ENCODE data around the gene SLIT2.

The SLIT2 gene

GRCh38 chr4:20265726-20266125 lies 14.0 kb downstream of the SLIT2 start:
- DNase-seq = no peak

DNA sequence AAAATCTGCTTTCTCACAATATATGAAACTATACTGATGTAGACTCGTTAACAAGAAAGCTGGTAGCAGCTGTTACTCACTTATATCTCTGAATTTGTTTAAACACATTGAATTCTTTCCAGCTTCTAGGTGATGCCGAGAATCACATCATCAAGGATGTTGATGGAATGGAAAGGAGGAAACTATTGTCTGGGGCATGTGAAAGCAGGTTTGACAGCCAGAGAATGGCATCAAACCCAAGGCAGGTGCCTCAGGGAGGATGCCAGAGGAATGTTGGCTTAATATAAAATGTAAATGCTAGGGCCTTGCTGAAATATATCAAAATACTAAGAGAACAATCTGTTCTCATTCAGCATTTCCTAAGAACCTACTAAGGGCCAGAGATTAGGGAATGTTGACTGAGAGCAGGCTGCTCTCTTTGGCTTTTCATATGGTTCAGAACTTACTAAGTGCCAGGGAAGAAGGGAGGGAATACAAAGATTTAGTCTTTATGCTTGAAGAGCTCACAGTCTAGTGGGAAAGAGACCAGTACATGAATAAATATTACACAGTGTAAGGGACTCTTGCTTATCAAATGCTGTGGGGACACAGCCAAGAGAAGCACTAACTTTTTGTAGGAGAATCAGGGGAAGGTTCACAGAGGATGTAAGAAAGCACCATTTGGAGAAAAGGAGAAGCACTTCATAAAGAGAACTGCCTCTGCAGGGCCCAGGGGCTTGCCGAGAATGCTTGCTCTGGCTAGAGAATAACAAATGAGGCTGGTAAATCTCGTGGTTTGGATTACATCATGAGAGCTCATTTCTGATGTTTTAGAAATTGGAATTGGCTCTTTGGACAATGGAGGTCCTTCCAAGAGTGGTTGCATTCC lies 14.7 kb downstream of the SLIT2 start:
- peak; percentile 23 for DNase-seq

- no peak for DNase-seq
These were observed 16.3 kb downstream of the SLIT2 start for GRCh38 chr4:20268028-20268427.

DNA sequence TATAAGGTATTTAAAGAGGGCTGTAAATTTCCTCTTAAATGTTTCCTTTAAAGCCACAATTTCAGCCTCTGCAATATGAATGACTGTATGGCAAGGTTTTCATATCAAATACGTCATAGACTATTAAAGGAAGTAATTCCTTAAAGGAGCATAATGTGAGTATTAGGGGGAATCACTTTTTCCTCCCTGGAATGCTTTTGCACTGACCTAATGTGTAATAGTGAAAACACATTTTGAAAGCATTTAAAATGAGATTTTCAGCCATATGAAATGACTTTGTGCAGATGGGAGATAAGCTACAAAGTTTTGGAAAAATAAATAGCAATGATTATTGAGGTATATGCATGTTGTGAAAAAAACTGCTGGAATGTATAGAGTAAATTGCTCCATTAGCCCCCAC lies 17.6 kb downstream of the SLIT2 start:
- DNase-seq = no peak

DNA sequence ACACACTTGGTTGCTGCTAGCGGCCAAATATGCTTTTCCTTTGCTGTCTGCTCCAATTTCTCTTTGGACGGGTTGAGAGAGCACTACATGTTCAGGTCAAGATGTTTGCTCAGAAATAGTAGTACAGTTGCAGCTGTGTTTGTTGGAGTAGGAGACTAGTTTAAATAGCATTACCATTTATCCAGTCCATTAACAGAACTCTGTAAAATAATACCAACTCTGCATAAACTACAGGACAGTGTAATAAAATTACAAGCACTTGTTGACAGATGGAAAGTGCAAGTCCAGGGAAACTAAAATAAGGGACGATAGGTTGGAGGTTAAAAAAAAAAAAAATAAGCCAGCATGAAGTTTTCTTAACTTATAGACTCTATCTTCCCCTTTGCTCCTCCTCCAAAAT lies 20.2 kb downstream of the SLIT2 start:
- no peak for DNase-seq

DNA sequence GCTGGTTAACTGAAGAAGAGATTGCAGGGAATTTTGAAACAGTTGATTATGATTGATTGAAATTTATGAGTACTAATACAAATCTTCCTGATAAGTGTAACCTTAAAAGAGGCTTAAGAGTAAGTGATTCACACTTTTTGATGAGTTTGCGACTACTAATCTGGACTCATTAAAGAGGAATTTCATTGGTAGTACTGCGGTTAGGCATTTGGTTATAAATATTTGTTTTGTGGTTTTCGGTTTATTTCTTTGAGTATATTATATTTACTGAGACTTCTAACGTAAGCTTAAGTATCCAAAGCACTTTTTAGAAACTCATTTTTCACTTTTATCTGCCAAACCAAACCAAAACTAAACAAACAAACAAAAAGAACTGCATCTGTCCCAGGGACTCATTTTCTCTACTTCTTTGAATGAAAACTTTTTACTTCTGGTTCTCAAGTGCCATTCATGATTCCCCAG lies 20.7 kb downstream of the SLIT2 start:
- no peak for DNase-seq

GRCh38 chr4:20273793-20274192 lies 22.1 kb downstream of the SLIT2 start:
- no peak for DNase-seq

GRCh38 chr4:20276848-20277247 lies 25.1 kb downstream of the SLIT2 start:
- no peak for DNase-seq

DNA sequence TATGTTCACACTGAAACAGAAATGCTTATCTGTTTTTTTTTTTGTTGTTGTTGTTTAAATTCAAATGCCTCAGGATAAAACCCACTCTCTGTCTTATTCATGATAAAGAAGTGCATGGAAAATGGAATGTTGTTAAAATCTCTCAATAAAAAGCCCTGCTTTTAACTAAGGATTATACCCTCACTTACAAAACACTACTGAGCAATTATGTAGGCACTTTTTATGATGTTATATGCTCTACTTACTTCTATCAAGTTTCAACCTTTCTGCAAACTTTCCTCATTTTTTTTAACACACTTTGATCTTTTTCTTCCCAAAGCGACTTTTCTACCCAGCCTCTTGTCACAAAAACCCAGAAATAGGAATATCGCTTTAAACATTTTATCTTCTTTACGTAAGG lies 26.5 kb downstream of the SLIT2 start:
- no peak for DNase-seq

GRCh38 chr4:20279381-20279780 lies 27.7 kb downstream of the SLIT2 start:
- no peak for DNase-seq

DNA sequence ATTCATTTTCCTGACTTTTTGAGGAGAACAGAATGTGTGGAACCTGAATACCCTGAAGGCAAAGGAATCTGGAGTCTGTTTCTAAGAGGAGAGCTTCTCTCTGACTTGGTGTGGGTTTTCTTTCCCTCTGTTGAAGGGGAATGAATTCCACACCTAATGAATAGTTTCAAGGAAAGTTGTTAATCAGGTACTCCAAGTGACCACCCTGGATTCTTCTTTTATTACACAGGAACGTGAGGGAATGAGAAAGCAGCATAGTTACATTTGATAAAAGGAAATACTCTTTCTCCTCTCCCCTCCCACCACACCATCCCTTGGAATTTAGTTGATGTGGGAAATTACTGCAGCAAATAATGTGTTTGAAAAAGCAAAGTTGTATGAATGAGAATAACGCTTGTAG lies 29.7 kb downstream of the SLIT2 start:
- no peak for DNase-seq

- DNase-seq = no peak
These were observed 31.3 kb downstream of the SLIT2 start for GRCh38 chr4:20283039-20283438.

GRCh38 chr4:20284990-20285389 lies 33.3 kb downstream of the SLIT2 start:
- DNase-seq = peak; percentile 82

GRCh38 chr4:20287246-20287645 lies 35.5 kb downstream of the SLIT2 start:
- no peak for DNase-seq

- no peak for DNase-seq
These were observed 36.4 kb downstream of the SLIT2 start for GRCh38 chr4:20288047-20288650.

DNA sequence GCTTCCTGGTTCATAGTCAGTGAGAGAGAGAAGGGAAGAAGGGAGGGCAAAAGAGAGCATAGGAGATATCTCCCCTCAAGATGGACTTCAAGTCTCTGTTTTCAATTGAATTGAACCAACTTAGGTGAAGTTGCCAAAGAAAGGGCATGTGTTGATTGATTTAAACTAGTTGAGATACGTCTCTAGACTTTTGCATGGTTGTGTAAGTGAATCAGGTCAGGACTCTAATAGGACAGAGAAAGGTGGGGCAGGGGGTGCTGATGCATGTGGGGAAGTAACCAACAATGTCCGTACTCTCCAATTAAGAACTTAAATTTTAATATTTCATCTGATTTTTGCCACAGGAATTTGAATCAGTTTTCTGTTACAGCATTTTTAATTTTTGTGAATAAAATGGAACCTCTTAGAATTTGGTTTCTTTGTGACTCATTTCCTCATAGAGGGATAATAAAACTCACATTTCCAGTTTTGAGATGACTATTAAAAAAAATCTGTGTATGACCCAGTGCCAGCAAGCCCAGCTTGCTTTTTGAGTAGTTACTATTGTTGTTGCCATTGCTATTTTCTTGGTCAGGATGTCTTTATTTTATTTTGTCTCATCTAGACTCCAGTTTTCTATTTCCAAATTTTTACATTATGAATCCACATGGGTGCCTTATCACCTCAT lies 37.3 kb downstream of the SLIT2 start:
- no peak for DNase-seq

GRCh38 chr4:20289782-20290181 lies 38.1 kb downstream of the SLIT2 start:
- no peak for DNase-seq

- no peak for DNase-seq
These were observed 41.0 kb downstream of the SLIT2 start for GRCh38 chr4:20292739-20293138.

DNA sequence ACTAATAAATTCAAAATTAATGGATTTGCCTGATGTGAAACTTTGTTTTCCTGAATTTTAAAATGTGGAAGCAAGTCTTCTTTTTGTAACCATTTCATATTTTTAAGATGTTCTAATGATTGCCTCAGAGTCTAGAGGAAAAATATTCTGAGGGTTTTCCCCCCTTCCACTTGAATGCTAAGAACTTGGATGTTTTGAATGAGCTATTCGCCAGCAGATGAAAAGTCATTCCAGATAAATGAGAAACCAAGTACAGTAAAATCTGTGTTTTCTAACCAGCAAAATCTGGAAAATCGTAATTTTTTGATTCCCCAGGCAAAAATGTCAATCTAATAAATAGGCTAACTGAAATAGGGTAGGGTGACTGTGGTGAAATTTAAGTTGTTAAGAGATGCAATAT lies 45.6 kb downstream of the SLIT2 start:
- DNase-seq = no peak

GRCh38 chr4:20297783-20298182 lies 46.1 kb downstream of the SLIT2 start:
- DNase-seq = no peak

GRCh38 chr4:20298455-20298854 lies 46.8 kb downstream of the SLIT2 start:
- DNase-seq = no peak

DNA sequence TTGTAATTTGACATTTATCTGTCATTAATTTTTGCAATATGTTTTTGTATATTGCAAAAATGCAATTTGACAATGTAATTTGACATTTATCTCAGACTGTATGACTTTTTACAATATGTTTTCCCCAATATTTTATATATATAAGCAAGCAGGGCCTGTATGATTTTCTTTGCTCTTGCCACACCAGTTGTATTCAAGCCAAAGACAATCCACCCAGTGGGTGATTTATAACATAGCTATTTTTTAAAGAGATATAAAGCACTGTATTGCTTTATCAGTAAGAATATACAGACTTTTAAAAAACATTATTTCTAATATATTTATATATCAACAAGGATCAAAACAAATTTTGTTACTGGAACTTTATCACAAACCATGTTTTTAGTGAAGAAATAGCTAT lies 47.3 kb downstream of the SLIT2 start:
- DNase-seq = no peak

DNA sequence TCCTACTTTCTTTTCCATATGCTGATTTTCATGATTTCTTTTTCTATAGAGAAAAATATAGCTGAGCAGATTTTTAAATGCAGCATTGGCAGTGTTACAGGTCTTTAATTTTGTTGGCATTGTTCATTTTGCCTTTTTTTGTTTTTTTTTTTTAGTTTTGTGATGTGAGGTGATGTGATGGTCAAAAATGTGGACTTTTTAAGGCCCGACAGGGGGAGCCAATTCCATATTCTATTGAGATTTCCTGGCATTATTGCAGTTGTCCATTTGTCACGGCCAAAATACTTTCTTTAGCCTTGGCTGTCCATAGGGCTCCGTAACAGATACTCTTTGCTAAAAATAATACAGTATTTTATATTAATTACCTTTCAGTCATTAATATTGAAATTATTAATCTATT lies 47.8 kb downstream of the SLIT2 start:
- peak; percentile 69 for DNase-seq

- DNase-seq = no peak
These were observed 49.5 kb downstream of the SLIT2 start for GRCh38 chr4:20301161-20301560.
